HS-5 (cell line): Measurements from ENCODE around the gene CD274.

Experiments
- DNase-seq: peaks from one replicate; pipeline ENCODE4 v3.0.0-alpha.2; 2012; ENCODE audit warnings: low read depth

CD274 gene

GRCh38 chr9:5500441-5501235 lies 50.3 kb downstream of the CD274 start:
- DNase-seq = no peak

- no peak for DNase-seq
These were observed 52.2 kb downstream of the CD274 start for GRCh38 chr9:5502553-5502952.

GRCh38 chr9:5509573-5509972 lies 59.2 kb downstream of the CD274 start:
- peak; percentile 98 for DNase-seq

GRCh38 chr9:5510360-5510931 lies 60.1 kb downstream of the CD274 start, which contains the start of gene PDCD1LG2:
Gene PDCD1LG2 (plus strand): TSS chr9:5510531. CDS start chr9:5522547, 12,016 bp downstream.
- DNase-seq = peak; percentile 72

- DNase-seq = no peak
These were observed 60.6 kb downstream of the CD274 start for GRCh38 chr9:5510989-5511388.

- no peak for DNase-seq
These were observed 61.1 kb downstream of the CD274 start for GRCh38 chr9:5511476-5511875.

- DNase-seq = no peak
These were observed 61.7 kb downstream of the CD274 start for GRCh38 chr9:5511935-5512580.

- no peak for DNase-seq
These were observed 62.5 kb downstream of the CD274 start for GRCh38 chr9:5512658-5513452.

- no peak for DNase-seq
These were observed 63.7 kb downstream of the CD274 start for GRCh38 chr9:5513966-5514616.

- no peak for DNase-seq
These were observed 64.4 kb downstream of the CD274 start for GRCh38 chr9:5514617-5515260.

- DNase-seq = no peak
These were observed 64.9 kb downstream of the CD274 start for GRCh38 chr9:5515261-5515650.

GRCh38 chr9:5516453-5517220 lies 66.3 kb downstream of the CD274 start:
- no peak for DNase-seq

GRCh38 chr9:5518171-5518936 lies 68.0 kb downstream of the CD274 start:
- no peak for DNase-seq

GRCh38 chr9:5518937-5519319 lies 68.6 kb downstream of the CD274 start:
- no peak for DNase-seq
